GM21825 (cell line): ENCODE data around the gene OSER1.
"Not testable (repeated sequence)": the region's sequence is repeated elsewhere in the genome, so short reads cannot be mapped to it uniquely, and the experiment has no call there.

Experiments used
- ATAC-seq: cut with Tn5 transposase; IDR thresholded peaks from one replicate; pipeline ENCODE4 v1.9.1; 2021; ENCODE audit warnings: mild to moderate bottlenecking, moderate library complexity; ENCODE audit not compliant: unreplicated experiment

Gene OSER1

DNA sequence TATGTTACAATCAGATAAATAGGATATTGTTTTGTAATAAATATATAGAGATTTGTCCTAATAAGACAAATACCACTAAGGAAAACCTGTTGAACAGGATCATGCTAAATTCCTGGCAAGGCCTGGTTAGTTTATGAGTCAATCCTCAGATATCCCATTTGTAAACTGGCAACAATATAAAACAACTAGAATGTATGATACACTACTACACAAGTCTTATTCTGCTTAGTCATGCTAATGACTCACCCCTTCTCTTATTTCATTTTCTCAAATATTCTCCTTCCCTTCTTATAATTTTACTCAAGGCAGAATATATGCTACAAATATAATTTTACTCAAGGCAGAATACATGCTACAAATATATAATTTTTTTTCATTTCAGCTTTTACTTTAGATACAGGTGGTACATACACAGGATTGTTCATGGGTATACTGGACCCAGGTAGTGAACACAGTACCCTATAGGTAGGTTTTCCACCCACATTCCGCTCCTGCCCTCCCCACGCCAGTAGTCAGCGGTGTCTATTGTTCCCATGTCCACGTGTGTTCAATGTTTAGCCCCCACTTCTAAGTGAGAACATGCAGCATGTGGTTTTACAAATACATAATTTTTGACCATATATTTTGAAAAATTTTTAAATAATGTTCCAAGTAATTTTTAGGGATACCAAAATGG is 6.3 kb downstream of the OSER1 start:
- no peak for ATAC-seq

GRCh38 chr20:44203161-44203560 is 7.4 kb downstream of the OSER1 start:
- ATAC-seq, result no peak

DNA sequence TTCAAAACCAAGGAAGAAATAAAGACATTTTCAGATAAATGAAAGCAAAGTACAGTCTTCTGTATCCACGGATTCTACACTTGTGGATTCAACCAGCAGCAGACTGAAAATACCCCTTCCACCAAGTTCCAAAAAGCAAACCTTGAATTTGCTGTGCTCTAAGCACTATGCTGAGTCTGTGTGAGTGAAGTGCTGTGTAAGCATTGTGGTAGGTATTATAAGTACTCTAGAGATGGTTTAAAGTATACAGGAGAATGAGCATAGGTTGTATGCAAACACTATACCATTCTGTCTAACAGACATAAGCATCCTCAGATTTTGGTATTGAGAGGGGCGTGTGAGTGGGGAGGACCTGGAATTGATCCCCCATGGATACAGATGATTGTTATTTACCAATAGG is 9.6 kb downstream of the OSER1 start:
- ATAC-seq, result no peak

DNA sequence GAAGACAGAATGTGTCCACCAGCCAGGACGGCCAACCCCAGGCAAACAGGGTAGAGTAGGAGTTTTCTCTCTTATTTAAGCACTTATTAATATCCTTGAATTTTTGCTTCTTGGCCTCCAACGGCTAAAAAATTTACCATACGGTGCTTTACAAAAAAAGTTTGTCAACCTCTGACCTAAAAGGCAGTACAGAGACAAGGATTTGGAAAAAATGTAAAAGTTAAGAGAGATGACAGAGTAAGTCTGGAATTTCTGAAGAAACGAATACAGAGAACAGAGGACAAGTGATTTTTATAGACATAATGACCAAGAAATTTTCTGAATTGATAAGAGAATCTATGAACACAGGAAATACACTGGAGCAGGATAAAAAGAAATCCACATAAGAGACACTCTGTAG is 10.2 kb downstream of the OSER1 start:
- ATAC-seq, result no peak

- no peak for ATAC-seq
Observed at GRCh38 chr20:44199877-44200276, 10.7 kb downstream of the OSER1 start.

DNA sequence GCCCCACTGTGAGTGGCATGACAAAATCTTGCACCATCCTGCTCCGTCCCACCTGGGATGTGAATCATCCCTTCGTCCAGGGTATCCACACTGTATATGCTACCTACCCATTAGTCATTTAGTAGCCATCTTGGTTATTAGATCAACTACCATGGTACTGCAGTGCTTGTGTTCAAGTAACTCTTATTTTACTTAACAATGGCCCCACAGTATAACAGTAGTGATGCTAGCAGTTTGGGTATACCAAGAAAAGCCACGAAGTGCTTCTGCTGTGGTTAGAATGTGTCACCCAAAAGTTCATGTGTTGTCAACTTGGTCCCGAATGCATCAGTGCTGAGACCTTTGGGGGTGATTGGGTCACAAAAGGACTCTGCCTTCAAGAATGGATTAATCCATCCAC is 11.7 kb downstream of the OSER1 start:
- ATAC-seq, result no peak

GRCh38 chr20:44196271-44196670 is 14.3 kb downstream of the OSER1 start:
- no peak for ATAC-seq

DNA sequence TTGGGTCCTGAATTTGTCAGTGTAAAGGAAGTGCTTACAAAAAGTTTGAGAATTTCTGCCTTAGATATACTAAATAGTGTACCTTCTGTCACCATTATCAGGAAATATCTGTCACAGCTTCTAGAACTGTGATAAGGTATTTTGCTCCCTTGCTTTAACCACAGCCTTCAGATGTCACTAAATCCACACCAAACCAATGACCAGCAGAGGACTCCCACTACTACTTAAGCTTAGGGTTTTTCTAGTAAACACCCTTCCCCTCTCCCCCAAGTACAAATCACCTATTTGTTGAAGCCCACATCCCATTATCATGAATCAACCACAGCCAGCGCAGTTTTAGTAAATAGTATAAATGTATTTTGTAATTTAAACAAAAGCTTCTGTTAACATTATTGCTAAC is 15.0 kb downstream of the OSER1 start:
- no peak for ATAC-seq

DNA sequence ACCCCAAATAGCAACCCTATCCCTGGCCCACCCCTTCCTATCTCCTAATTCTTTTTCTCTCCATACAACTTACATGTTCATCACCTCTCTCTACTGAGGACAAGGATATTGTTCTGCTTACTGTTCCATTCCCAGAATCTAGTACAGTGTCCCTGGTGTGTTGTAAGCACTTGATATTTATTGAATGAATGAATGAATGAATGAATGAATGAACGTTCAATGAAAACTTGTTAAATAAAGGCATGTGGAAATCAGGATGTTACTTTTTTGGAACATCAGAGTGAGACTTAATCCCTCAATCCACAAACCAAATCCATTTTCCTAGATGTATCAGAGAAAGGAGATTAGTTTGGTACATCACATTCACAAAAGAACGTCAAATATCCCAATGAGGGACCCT is 16.8 kb downstream of the OSER1 start:
- no peak for ATAC-seq

DNA sequence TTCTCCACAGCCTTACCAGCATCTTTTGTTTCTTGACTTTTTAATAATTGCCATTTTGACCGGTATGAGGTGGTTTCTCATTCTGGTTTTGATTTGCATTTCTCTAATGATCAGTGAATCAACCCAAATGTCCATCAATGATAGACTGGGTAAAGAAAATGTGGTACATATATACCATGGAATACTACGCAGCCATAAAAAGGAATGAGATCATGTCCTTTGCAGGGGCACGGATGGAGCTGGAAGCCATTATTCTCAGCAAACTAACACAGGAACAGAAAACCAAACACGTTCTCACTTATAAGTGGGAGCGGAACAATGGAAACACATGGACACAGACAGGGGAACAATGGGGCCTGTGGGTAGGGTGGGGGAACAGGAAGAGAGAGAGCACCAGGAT is 18.9 kb downstream of the OSER1 start:
- not testable (repeated sequence) for ATAC-seq

- not testable (repeated sequence) for ATAC-seq
Observed at GRCh38 chr20:44190197-44190852, 20.2 kb downstream of the OSER1 start.

DNA sequence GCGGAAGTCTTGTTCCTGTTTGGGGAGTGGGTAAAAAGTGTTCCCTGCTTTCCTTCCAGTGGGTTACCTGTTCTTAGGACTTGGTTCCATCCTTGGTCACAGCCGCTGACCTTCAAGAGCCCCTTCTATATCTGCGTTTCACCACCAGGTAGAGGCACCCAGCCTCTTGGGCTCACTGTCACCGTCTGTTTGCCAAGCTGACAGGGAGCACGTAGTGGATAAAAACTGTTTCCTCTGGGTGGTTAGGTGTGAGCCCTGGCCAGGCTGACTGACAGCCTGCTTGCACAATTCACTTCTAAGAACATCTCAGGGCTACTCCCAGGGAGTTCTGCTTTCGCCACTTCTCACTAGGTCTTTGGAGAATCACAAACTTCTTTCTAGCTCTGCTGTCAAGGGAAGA is 21.8 kb downstream of the OSER1 start:
- ATAC-seq, result no peak

GRCh38 chr20:44187772-44188709 is 22.5 kb downstream of the OSER1 start:
- ATAC-seq, result no peak

GRCh38 chr20:44187054-44187771 is 23.4 kb downstream of the OSER1 start, which contains the start of gene JPH2:
Gene JPH2 (minus strand): TSS chr20:44187188. CDS start chr20:44186705, 483 bp downstream.
- no peak for ATAC-seq

DNA sequence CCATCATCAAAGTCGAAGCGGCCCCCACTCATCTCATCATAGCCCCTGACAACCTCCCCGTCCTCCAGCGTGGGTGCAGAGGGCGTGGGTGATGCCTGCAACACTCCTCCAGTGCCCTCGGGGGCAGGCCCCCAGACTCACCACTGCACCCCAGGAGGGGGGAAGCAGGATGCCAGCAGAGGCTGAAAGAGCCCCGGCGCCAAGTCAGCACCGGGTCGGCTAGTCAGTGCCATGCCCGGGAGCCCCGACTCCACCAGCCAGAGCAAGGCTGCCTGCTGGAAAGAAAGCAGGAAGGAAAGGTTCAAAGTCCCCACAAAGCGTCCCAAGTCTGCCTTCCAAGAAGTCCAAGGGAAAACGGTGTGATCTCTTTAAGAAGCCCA is 23.9 kb downstream of the OSER1 start:
- no peak for ATAC-seq

DNA sequence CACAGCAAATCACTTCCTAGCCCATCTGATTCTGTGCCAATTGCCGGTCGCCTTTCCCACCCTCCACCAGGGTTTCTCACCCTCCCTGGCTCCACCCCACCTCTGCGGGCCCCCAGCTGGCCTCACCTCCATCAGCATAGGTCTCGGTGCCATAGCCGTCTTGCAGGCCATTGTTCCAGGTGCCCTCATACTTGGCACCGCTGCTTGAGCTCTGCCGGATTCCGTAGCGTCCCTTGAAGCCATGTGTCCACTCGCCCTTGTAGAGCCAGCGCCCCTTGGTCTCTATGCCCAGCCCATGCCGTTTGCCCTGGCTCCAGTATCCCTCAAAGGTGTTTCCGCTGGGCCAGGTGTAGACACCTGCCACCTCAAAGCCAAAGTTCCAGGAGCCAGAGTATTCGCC is 24.4 kb downstream of the OSER1 start:
- no peak for ATAC-seq

GRCh38 chr20:44185574-44185973 is 25.0 kb downstream of the OSER1 start:
- no peak for ATAC-seq

GRCh38 chr20:44183282-44183681 is 27.3 kb downstream of the OSER1 start:
- no peak for ATAC-seq

DNA sequence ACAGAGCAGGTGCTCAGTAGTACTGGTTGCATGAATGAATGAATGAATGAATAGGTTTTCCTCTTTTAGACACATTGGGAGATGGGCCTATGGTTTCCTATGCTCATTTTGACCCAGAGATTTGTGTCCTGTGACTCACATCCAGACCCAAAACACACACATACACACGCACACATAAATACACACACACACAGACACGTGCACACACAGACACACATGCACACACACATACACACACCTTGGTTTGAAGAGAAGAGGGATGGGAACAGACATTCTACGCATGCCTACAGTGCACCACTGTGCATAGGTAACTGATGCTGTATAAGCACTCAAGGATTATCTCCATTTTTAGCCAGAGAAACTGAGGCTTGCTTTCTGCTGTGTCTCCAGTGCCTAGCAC is 27.7 kb downstream of the OSER1 start:
- no peak for ATAC-seq

GRCh38 chr20:44182135-44182765 is 28.3 kb downstream of the OSER1 start:
- no peak for ATAC-seq

DNA sequence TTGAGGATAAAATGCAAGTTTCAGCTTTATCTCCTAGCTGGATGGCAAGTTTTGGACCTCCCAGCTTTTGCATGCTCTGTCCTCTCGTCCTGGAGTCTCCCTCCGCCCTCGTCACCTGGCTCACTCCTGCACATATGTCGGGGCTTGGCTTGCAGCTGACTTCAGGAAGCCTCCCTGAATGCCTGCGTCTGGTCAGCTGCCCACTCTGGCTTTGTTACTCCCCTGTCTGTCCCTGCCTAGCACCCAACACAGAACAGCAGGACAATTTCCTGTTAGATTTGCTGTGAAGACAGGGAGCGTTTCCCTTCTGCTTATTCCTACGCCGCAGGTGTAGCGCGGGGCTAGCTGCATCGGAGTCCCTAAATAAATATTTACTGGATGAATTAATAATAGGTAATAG is 29.0 kb downstream of the OSER1 start:
- ATAC-seq, result no peak
